HL-60 (cell line): ENCODE measurements around the gene CYP2A13.
"Not testable (repeated sequence)": the region's sequence is repeated elsewhere in the genome, so short reads cannot be mapped to it uniquely, and the experiment has no call there.

Source experiments
- DNase-seq, 2 experiments: peaks; one replicate each; pipeline ENCODE4 v3.0.0-alpha.2; 2010 to 2020; ENCODE audit warnings: low read depth in 1 of 2, low spot score in 1 of 2
- H3K27ac ChIP-seq: fragments of 250-450 bp; sonication (Bioruptor Pico); replicated peaks from 2 replicates; pipeline ENCODE4 v1.5.1; 2020; ENCODE audit warnings: mild to moderate bottlenecking, moderate library complexity
- H3K27me3 ChIP-seq: fragments of 250-450 bp; sonication (Bioruptor Pico); 2 replicates; pipeline ENCODE4 v1.5.1; 2021; ENCODE audit warnings: mild to moderate bottlenecking, moderate library complexity; ENCODE audit not compliant: insufficient read depth, poor library complexity, severe bottlenecking
- H3K4me3 ChIP-seq: replicated peaks from 2 replicates; pipeline ENCODE4 v1.5.1; 2011; ENCODE audit warnings: mild to moderate bottlenecking, control low read depth, low read length; ENCODE audit not compliant: insufficient read depth
- CTCF ChIP-seq: IDR thresholded peaks from one replicate; pipeline ENCODE4 v1.5.1; 2011; ENCODE audit warnings: low read length, control low read depth, inconsistent platforms; ENCODE audit not compliant: insufficient read depth
- GABPA ChIP-seq: IDR thresholded peaks from 2 replicates; pipeline ENCODE4 v1.6.1; 2012; ENCODE audit warnings: low read depth
- POLR2AphosphoS5 ChIP-seq: IDR thresholded peaks from 2 replicates; pipeline ENCODE4 v1.6.1; 2012; ENCODE audit warnings: low read depth
- REST ChIP-seq: IDR thresholded peaks from 2 replicates; pipeline ENCODE4 v1.6.1; 2012; ENCODE audit warnings: low read depth; ENCODE audit not compliant: insufficient replicate concordance
- SPI1 ChIP-seq: IDR thresholded peaks from 2 replicates; pipeline ENCODE4 v1.6.1; 2012; ENCODE audit warnings: low read depth, mild to moderate bottlenecking, borderline replicate concordance

Gene CYP2A13

GRCh38 chr19:41097302-41097701 lies 9.1 kb downstream of the CYP2A13 start:
- Histone ChIP-seq H3K27me3 (no peaks in the 10 kb centered on the region), H3K27ac (no peak overlapping the region), H3K4me3 (no peak overlapping the region)
- no peak for DNase-seq
- TF ChIP-seq POLR2AphosphoS5 (no peak), SPI1 (no peak), REST (no peak)

- Histone ChIP-seq H3K27ac (no peak overlapping the region), H3K4me3 (no peak overlapping the region), H3K27me3 (no peaks in the 10 kb centered on the region)
- no peak for DNase-seq
- TF ChIP-seq GABPA (no peak), REST (no peak), POLR2AphosphoS5 (no peak), SPI1 (no peak), CTCF (no peak)
These were observed 10.5 kb downstream of the CYP2A13 start for GRCh38 chr19:41098762-41099161.

- DNase-seq, H3K4me3 ChIP-seq, H3K27me3 ChIP-seq, H3K27ac ChIP-seq: not testable (repeated sequence)
These were observed 14.0 kb downstream of the CYP2A13 start for GRCh38 chr19:41102210-41102609.

- Histone ChIP-seq H3K27me3 (no peaks in the 10 kb centered on the region), H3K4me3 (no peak overlapping the region), H3K27ac (no peak overlapping the region)
- DNase-seq, result no peak
- TF ChIP-seq REST, result no peak
- no peak for TF ChIP-seq POLR2AphosphoS5
These were observed 17.9 kb downstream of the CYP2A13 start for GRCh38 chr19:41106177-41106576.

- TF ChIP-seq POLR2AphosphoS5 (no peak), REST (no peak), GABPA (no peak), CTCF (no peak), SPI1 (no peak)
- no peak for DNase-seq
- no peak overlapping the region for H3K27ac ChIP-seq
- no peak overlapping the region for H3K4me3 ChIP-seq
- H3K27me3 ChIP-seq, result no peaks in the 10 kb centered on the region
These were observed 23.0 kb downstream of the CYP2A13 start for GRCh38 chr19:41111296-41111695.
